PFSK-1 (cell line): Measurements from ENCODE around the gene HASPIN.

Experiments
- POLR2AphosphoS5 ChIP-seq: IDR thresholded peaks from 2 replicates; pipeline ENCODE4 v1.6.1; 2012; ENCODE audit warnings: low read depth, mild to moderate bottlenecking, control low read depth, low read length, moderate library complexity
- SIN3A ChIP-seq: IDR thresholded peaks from 2 replicates; pipeline ENCODE4 v1.6.1; 2012; ENCODE audit warnings: mild to moderate bottlenecking, low read length, moderate library complexity, borderline replicate concordance; ENCODE audit not compliant: insufficient read depth
- TAF1 ChIP-seq: IDR thresholded peaks from 2 replicates; pipeline ENCODE4 v1.6.1; 2012; ENCODE audit warnings: low read length, control low read depth, borderline replicate concordance; ENCODE audit not compliant: insufficient read depth

DNA sequence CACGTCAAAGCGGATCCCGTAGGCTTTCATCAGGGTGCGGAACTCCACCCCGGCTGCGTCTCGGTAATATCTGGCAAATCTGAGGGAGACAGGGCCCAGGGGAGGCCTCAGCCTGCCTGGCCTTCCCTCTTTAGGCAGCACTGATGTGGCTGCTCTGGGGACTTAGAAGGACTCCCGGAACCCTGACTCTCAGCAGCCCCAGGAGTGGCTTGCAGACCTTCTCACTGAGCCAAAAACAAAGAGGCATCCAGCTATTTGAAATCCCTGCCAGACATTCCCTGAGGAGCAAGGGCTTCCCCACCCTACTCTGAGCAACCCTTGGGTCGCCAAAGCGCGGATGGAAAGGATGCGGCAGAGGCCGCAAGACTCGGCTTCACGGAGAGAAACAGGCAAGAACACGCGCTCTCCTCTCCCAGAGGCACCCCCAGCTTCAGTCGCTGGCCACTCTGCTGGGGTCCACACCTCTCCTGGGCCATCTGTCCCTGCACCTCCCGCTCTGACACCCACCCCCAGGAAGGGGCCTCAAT lies 35.6 kb upstream of the HASPIN start:
- TF ChIP-seq TAF1: no peak
- TF ChIP-seq POLR2AphosphoS5: no peak
- TF ChIP-seq SIN3A: no peak
